HG02759 (cell line): Measurements from ENCODE around the gene INSR.
"Not testable (repeated sequence)": the region's sequence is repeated elsewhere in the genome, so short reads cannot be mapped to it uniquely, and the experiment has no call there.

Experiments
- ATAC-seq: cut with Tn5 transposase; IDR thresholded peaks from one replicate; pipeline ENCODE4 v1.9.1; 2021; ENCODE audit warnings: mild to moderate bottlenecking, moderate library complexity; ENCODE audit not compliant: unreplicated experiment

The INSR gene

DNA sequence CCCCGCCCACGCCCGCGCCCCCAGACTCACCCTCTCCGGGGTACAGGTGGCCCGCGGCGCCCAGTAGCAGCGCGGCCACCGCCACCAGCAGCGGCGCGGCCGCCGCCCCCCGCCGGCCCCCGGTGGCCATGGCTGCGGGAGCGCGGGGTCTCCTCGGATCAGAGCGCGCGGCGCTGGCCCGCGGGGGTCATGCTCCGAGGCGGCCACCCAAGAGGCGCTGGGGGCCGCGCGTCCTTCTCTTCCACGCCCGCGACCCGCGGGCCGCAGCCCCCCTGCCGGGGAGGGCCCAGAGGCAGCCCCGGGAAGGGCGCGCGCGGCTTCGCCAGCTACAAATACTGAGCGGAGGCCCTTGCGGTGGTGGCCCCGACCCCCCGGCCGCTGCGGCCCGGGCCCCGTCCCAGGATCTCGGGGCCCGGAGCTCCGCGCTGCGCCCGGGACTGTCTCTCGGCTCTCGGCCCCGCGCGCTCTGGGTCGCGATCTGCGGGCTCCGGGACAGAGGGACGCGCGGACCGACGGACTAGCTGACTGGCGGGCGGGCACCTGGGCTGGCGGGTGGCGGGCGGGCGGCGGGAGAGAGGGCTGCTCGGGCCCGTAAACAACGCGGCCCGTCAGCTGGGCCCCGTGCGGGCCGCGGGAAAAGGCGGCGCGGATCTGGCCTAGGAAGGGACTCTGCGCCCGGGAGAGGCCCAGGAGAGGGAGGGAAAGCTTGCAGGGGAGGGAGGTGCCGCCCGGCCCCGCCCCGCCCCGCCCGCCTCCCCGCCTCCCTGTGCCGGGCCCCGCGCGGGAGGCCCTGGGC lies at the start of gene INSR:
Gene INSR (minus strand): TSS at position 653 of the 796 bp plus-strand sequence. CDS start 523 bp downstream, at position 130.
- ATAC-seq, result peak; percentile 76

DNA sequence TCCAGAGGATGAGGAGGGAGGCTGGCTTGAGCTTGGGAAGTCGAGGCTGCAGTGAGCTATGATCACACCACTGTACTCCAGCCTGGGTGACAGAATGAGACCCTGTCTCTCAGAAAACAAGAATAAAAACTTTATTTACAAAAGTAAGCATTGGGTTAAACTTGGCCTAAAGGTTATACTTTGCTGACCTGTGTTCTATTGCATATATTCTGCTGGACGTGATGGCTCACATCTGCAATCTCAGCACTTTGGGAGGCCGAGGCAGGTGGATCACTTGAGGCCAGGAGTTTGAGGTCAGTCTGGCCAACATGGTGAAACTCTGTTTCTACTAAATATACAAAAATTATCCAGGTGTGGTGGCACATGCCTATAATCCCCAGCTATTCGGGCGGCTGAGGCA lies 47.9 kb upstream of the INSR start:
- ATAC-seq, result no peak

- no peak for ATAC-seq
Observed at GRCh38 chr19:7340959-7341837, 47.0 kb upstream of the INSR start.

DNA sequence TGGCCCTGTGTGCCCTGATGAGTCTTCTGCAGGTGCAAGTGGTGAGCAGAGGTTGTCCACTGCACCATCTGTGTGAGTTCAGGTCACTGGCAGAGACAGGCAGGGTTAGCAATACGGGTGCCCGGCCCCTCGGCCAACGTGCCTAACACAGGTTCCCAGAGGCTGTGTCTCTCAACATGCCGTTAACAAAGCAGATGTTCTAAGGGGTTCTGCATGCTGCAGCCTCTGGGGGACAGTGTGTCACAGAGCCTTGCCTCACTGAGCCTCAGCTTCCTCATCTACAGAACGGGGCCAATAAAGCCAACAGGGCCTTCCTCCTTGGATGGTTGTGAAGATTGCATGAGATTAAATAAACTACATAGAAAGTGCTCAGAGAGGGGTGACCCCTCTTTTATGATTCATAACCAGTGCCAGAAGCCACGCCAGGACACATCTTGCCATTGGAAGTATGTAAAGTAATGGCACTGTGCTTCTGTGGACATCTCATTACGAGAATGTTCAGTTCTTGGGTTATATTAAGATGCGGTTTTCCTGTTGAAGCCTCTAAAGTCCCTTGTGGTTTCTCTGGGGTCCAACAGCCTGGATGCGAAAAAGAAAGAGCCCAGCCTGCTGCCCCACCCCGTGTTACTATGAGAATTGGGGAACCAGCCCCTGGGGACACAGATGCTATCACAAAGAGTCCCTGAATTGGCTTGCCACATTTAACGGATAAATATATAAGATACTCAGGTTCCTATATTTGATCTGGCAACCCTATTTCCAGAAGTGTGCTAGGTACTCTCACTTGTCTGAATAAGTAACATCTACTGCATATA lies 43.4 kb upstream of the INSR start:
- peak; percentile 71 for ATAC-seq

DNA sequence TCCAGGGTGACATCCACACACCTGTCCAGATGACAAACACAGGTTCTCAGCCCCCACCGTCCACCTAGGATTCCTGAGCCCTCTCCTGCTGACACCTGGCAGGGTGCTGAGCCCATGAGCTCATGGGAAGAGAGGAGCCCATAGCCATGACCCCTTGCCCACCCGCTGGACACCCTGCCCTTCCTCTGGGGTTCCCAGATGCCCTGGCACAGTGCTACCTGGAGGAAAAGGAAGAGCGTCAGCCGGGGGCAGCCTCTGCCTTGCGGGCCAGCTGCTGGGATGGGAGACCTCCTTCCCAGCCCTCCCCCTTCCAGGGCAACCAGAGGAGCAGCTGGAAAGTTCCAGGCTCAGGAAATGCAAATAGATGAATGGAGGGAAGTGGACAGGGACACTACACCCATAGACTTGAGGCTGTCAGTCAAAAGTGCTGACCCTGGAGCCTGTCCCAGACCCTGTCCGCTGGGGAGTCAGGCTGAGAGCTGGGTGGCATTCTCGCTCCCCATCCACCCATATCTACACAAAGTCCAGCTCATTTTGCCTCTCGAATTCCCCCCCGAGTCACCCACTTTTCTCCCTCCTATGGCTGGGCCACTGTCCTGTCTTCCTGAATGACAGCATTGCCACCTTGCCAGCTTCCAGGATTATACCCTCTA lies 42.2 kb upstream of the INSR start:
- no peak for ATAC-seq

GRCh38 chr19:7333198-7334118 lies 39.2 kb upstream of the INSR start:
- no peak for ATAC-seq

- no peak for ATAC-seq
Observed at GRCh38 chr19:7331446-7331845, 37.2 kb upstream of the INSR start.

- ATAC-seq, result no peak
Observed at GRCh38 chr19:7328647-7329046, 34.4 kb upstream of the INSR start.

GRCh38 chr19:7327802-7328201 lies 33.6 kb upstream of the INSR start:
- ATAC-seq, result no peak

GRCh38 chr19:7326105-7326877 lies 32.1 kb upstream of the INSR start:
- ATAC-seq, result no peak

GRCh38 chr19:7318176-7318575 lies 24.0 kb upstream of the INSR start:
- ATAC-seq, result no peak

DNA sequence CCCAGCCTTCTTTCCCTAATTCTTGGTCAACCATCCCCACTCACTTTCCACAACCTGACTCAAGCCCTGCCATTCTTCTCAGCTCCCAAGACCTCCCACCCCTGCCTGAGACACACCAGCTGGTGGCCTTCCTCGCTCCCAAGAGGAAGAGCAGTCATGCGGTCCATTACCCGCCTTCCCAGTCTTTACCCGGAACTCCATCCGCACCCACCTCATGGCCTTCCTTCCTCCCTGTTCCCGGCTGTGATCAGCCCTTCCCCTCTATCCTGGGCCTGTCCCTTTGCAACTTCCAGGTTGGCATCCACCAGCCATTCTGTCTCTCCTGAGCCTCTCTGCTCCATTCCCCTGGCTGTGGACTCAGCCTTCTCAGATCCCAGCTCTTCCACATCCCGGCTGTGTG lies 18.6 kb upstream of the INSR start:
- ATAC-seq, result no peak

GRCh38 chr19:7311911-7312310 lies 17.7 kb upstream of the INSR start:
- ATAC-seq, result no peak

DNA sequence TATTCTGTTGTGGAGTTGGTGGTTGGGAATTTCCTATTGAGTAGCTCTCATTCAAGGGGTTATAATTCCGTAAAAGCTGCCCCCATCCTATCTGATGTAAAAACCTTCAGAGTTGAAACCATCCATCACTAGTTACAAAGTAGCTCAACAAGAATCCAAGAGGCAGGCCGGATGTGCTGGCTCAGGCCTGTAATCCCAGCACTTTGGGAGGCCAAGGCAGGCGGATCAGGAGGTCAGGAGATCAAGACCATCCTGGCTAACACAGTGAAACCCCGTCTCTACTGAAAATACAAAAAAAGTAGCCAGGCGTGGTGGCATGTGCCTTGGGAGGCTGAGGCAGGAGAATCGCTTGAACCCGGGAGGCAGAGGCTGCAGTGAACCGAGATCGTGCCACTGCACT lies 14.1 kb upstream of the INSR start:
- not testable (repeated sequence) for ATAC-seq

- ATAC-seq, result no peak
Observed at GRCh38 chr19:7307590-7308218, 13.5 kb upstream of the INSR start.

DNA sequence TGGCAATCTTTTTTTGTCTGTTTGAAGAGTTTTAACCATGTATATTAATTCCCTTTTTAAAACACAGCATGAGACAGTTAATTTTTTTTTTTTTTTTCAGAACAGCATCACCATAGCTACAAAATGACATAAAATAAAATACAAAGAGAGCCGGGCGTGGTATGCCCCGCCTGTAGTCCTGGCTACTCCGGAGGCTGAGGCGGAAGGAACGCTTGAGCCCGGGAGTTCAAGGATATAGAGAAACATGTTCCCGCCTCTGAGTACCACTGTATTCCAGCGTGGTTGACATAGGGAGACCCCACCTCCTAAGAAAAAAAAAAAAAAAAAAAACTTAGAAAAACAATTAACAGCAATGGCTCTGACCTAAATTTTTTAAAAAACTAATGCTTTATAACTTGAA lies 10.0 kb upstream of the INSR start:
- no peak for ATAC-seq

- ATAC-seq, result no peak
Observed at GRCh38 chr19:7303470-7303869, 9.3 kb upstream of the INSR start.

- ATAC-seq, result no peak
Observed at GRCh38 chr19:7301525-7301924, 7.3 kb upstream of the INSR start.
